ENCODE measurements around the gene SVOP. TPM values are rescaled to one million over a fixed set of nuclear protein-coding genes. Genes with fewer than 3 reads are reported as not detected.

The SVOP gene
- total RNA-seq, 1 experiment from 2014 or later = 0.47 TPM

DNA sequence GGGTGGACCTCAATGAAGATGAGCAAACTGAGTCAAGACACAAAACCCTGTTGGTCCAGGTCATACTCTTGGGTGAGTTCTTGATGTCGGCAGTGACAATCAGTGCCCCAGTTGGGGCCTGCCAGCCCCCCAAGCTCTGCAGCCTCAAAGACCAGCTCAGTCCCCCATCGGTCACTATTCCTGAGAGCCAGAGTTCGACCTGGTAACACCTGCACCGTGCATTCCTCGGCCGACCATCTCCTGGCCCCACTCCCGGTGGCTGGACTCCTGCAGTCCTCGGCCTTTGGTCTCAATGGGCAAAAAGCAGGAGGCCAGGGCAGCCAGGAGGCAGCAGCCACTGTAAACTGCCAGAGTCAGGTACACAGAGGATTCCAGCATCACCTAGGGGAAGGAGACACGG, 108.5 kb downstream of the SVOP start:
- H2AFZ ChIP-seq (ENCODE audit: low read depth, low read length, poor library complexity, severe bottlenecking) = no peak overlapping the region
- no peaks in the 10 kb centered on the region for H3K27me3 ChIP-seq (ENCODE audit: insufficient read depth, low read length)
- H3K4me1 ChIP-seq (ENCODE audit: control insufficient read depth in 1 of 2, insufficient read depth in 2 of 2, low read length in 2 of 2) = peaks cover 15% of the 10 kb centered on the region in 2 experiments; a peak in 2 of 4 replicates
- ATAC-seq = no peak
- no peaks in the 10 kb centered on the region for H4K20me1 ChIP-seq (ENCODE audit: insufficient read depth)
- no peak overlapping the region for H3K4me3 ChIP-seq (replicated peaks in 1 of 2; ENCODE audit: low read depth in 1 of 2, low read length in 2 of 2)
- H3K9me2 ChIP-seq (ENCODE audit: insufficient read depth) = no peaks in the 10 kb centered on the region
- POLR2A ChIA-PET = no interaction called here
- TF ChIP-seq EZH2phosphoT487 (IDR thresholded peaks at IDR 0.05; ENCODE audit: borderline replicate concordance) (no peak), TCF7L2 (IDR thresholded peaks at IDR 0.05; ENCODE audit: borderline replicate concordance, extremely low read depth, insufficient read depth, insufficient read length) (no peak), CEBPB (IDR thresholded peaks at IDR 0.05; ENCODE audit: low read depth) (no peak), POLR2AphosphoS5 (IDR thresholded peaks at IDR 0.05; ENCODE audit: low read depth, low read length) (no peak), JUND (IDR thresholded peaks at IDR 0.05) (no peak), ATF3 (IDR thresholded peaks at IDR 0.05) (no peak), ZBTB33 (IDR thresholded peaks at IDR 0.05; ENCODE audit: extremely low read depth, insufficient replicate concordance, low read length) (no peak), CTCF (IDR thresholded peaks at IDR 0.05 in 2 of 3, conservative IDR thresholded peaks at IDR 0.05 in 1 of 3; ENCODE audit: borderline replicate concordance in 1 of 3, insufficient read depth in 1 of 3, low read depth in 2 of 3, low read length in 2 of 3) (no peak), ZNF274 (IDR thresholded peaks at IDR 0.05; ENCODE audit: low read depth, low read length) (no peak), MAX (IDR thresholded peaks at IDR 0.05) (no peak)
- RAD21 ChIA-PET (ENCODE audit: low non-redundant PET in 1 of 2, low total read pairs in 2 of 2, uncharacterized antibody in 2 of 2, unreplicated experiment in 2 of 2) = no interaction called here
- no peak overlapping the region; the same call in 1 of the 2 replicates for H3K4me2 ChIP-seq (ENCODE audit: low read length)
- CTCF ChIA-PET = no interaction called here
- H3K36me3 ChIP-seq (ENCODE audit: control insufficient read depth in 1 of 2, insufficient read depth in 2 of 2, low read length in 2 of 2) = no peaks in the 10 kb centered on the region
- no peaks in the 10 kb centered on the region for H3K9me3 ChIP-seq (ENCODE audit: control insufficient read depth in 1 of 2, insufficient read depth in 1 of 2, low read depth in 1 of 2, low read length in 2 of 2)
- intact Hi-C loops (cut with micrococcal nuclease) = no loop called here
- no peak overlapping the region for H3K27ac ChIP-seq (ENCODE audit: low read depth, low read length)
- no TSS peak for BruUV-seq (replicated peaks)
- DNase-seq (ENCODE audit: low read depth, low spot score) = no peak
- no peak overlapping the region for H3K9ac ChIP-seq (ENCODE audit: low read length)
- no peaks in the 10 kb centered on the region for H3K79me2 ChIP-seq (ENCODE audit: insufficient read depth, low read length)

Measured in HCT116 (cell line).